DND-41 (cell line): ENCODE measurements around the gene MYH6.

Source experiments
- ATAC-seq: fragments of 200-7000 bp; cut with Tn5 transposase; 3 replicates; pipeline ENCODE4 v1.9.1; 2021; ENCODE audit warnings: low read depth; ENCODE audit not compliant: insufficient read depth
- DNase-seq: peaks from one replicate; pipeline ENCODE4 v3.0.0-alpha.2; 2020
- H2AFZ ChIP-seq: 2 replicates; pipeline ENCODE4 v1.6.0; 2012; ENCODE audit warnings: low read depth, low read length
- H3K27ac ChIP-seq: 2 replicates; pipeline ENCODE4 v1.5.1; 2012; ENCODE audit warnings: low read length, inconsistent platforms
- H3K27me3 ChIP-seq: fragments of 200-600 bp; sonication (generic); 2 replicates; pipeline ENCODE4 v1.6.0; 2012; ENCODE audit warnings: low read length, mild to moderate bottlenecking, inconsistent platforms; ENCODE audit not compliant: insufficient read depth, poor library complexity
- H3K36me3 ChIP-seq: 2 replicates; pipeline ENCODE4 v1.5.1; 2012; ENCODE audit warnings: low read length, inconsistent platforms; ENCODE audit not compliant: insufficient read depth
- H3K4me1 ChIP-seq: 2 replicates; pipeline ENCODE4 v1.5.1; 2012; ENCODE audit warnings: mild to moderate bottlenecking, low read length; ENCODE audit not compliant: insufficient read depth
- H3K4me2 ChIP-seq: 2 replicates; pipeline ENCODE4 v1.6.0; 2012; ENCODE audit warnings: mild to moderate bottlenecking, moderate library complexity, low read length, inconsistent platforms; ENCODE audit not compliant: insufficient read depth
- H3K4me3 ChIP-seq, 2 experiments: fragments of 200-600 bp in 1 of 2; shearing (Covaris generic) in 1 of 2; 2 replicates each; pipeline ENCODE4 v1.5.1; 2012 to 2016; ENCODE audit warnings: inconsistent platforms in 2 of 2, low read length in 2 of 2, mild to moderate bottlenecking in 2 of 2, low read depth in 1 of 2, moderate library complexity in 1 of 2
- H3K79me2 ChIP-seq: 2 replicates; pipeline ENCODE4 v1.6.0; 2012; ENCODE audit warnings: low read length, inconsistent platforms; ENCODE audit not compliant: insufficient read depth
- H3K9ac ChIP-seq: 2 replicates; pipeline ENCODE4 v1.6.0; 2012; ENCODE audit warnings: low read depth, mild to moderate bottlenecking, inconsistent platforms, low read length, moderate library complexity
- H3K9me3 ChIP-seq: 2 replicates; pipeline ENCODE4 v1.5.1; 2012; ENCODE audit warnings: low read length, moderate library complexity, mild to moderate bottlenecking, inconsistent platforms; ENCODE audit not compliant: insufficient read depth, severe bottlenecking
- H4K20me1 ChIP-seq: 2 replicates; pipeline ENCODE4 v1.6.0; 2012; ENCODE audit warnings: low read length; ENCODE audit not compliant: insufficient read depth
- EZH2 ChIP-seq: IDR thresholded peaks from 3 replicates; pipeline ENCODE4 v1.6.1; 2012; ENCODE audit warnings: borderline replicate concordance, low read depth, mild to moderate bottlenecking, moderate library complexity, low read length, inconsistent platforms; ENCODE audit not compliant: severe bottlenecking
- TF ChIP-seq, protein P1 (sequence below): IDR thresholded peaks from 2 replicates; pipeline ENCODE4 v1.5.1; 2012; ENCODE audit warnings: borderline replicate concordance, low read length, moderate library complexity, mild to moderate bottlenecking; ENCODE audit not compliant: poor library complexity, severe bottlenecking; ENCODE audit errors: extremely low read depth

MYH6 gene

GRCh38 chr14:23359722-23360447 lies 48.2 kb downstream of the MYH6 start:
- Histone ChIP-seq H3K9me3 (no peaks in the 10 kb centered on the region), H3K4me3 (no peak overlapping the region), H3K36me3 (no peaks in the 10 kb centered on the region), H3K4me1 (no peaks in the 10 kb centered on the region), H4K20me1 (0 out of 2 replicates have a peak, but pooled peaks cover 3% of the 10 kb centered on the region), H2AFZ (no peak overlapping the region), H3K79me2 (no peaks in the 10 kb centered on the region), H3K27ac (no peak overlapping the region), H3K9ac (no peak overlapping the region), H3K27me3 (peaks cover 24% of the 10 kb centered on the region), H3K4me2 (no peak overlapping the region)
- no peak for DNase-seq
- ATAC-seq = no peak
- TF ChIP-seq, protein P1, sequence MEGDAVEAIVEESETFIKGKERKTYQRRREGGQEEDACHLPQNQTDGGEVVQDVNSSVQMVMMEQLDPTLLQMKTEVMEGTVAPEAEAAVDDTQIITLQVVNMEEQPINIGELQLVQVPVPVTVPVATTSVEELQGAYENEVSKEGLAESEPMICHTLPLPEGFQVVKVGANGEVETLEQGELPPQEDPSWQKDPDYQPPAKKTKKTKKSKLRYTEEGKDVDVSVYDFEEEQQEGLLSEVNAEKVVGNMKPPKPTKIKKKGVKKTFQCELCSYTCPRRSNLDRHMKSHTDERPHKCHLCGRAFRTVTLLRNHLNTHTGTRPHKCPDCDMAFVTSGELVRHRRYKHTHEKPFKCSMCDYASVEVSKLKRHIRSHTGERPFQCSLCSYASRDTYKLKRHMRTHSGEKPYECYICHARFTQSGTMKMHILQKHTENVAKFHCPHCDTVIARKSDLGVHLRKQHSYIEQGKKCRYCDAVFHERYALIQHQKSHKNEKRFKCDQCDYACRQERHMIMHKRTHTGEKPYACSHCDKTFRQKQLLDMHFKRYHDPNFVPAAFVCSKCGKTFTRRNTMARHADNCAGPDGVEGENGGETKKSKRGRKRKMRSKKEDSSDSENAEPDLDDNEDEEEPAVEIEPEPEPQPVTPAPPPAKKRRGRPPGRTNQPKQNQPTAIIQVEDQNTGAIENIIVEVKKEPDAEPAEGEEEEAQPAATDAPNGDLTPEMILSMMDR = no peak
- TF ChIP-seq EZH2 = no peak

- no peak for DNase-seq
- Histone ChIP-seq H3K36me3 (no peaks in the 10 kb centered on the region), H3K4me1 (no peaks in the 10 kb centered on the region), H4K20me1 (0 out of 2 replicates have a peak, but pooled peaks cover 3% of the 10 kb centered on the region), H3K9ac (no peak overlapping the region), H3K9me3 (no peaks in the 10 kb centered on the region), H2AFZ (no peak overlapping the region), H3K27ac (no peak overlapping the region), H3K79me2 (no peaks in the 10 kb centered on the region), H3K27me3 (peaks cover 29% of the 10 kb centered on the region), H3K4me3 (no peak overlapping the region), H3K4me2 (no peak overlapping the region)
- no peak for TF ChIP-seq EZH2
- TF ChIP-seq, protein P1 = no peak
- ATAC-seq = no peak
Observed at GRCh38 chr14:23359167-23359626, 48.9 kb downstream of the MYH6 start.

- Histone ChIP-seq H3K27me3 (peaks cover 34% of the 10 kb centered on the region), H3K27ac (no peak overlapping the region), H4K20me1 (0 out of 2 replicates have a peak, but pooled peaks cover 3% of the 10 kb centered on the region), H3K36me3 (no peaks in the 10 kb centered on the region), H2AFZ (no peak overlapping the region), H3K9ac (no peak overlapping the region), H3K9me3 (no peaks in the 10 kb centered on the region), H3K79me2 (no peaks in the 10 kb centered on the region), H3K4me3 (no peak overlapping the region), H3K4me2 (no peak overlapping the region), H3K4me1 (no peaks in the 10 kb centered on the region)
- no peak for ATAC-seq
- DNase-seq = no peak
- TF ChIP-seq, protein P1 = no peak
- TF ChIP-seq EZH2 = no peak
Observed at GRCh38 chr14:23358553-23359166, 49.4 kb downstream of the MYH6 start.
